GM12891 (cell line): Measurements from ENCODE around the gene ANKS1A.

ENCODE experiments used
- DNase-seq: peaks from one replicate; pipeline ENCODE4 v3.0.0; 2011; ENCODE audit warnings: low spot score; ENCODE audit not compliant: insufficient read length
- FAIRE-seq: peaks from 2 replicates; lab custom pipeline; 2011; peaks lifted over from hg19 to GRCh38; lab: Jason Lieb, UNC
- PAX5 ChIP-seq: IDR thresholded peaks from 2 replicates; pipeline ENCODE4 v1.6.1; 2011; ENCODE audit warnings: low read length, moderate library complexity, mild to moderate bottlenecking; ENCODE audit not compliant: insufficient read depth, severe bottlenecking
- POLR2A ChIP-seq: IDR thresholded peaks from 2 replicates; pipeline ENCODE4 v1.6.1; 2011; ENCODE audit warnings: low read depth, low read length, control low read depth
- POLR2AphosphoS5 ChIP-seq: IDR thresholded peaks from 2 replicates; pipeline ENCODE4 v1.6.1; 2011; ENCODE audit warnings: low read depth, low read length, control low read depth
- POU2F2 ChIP-seq: IDR thresholded peaks from 2 replicates; pipeline ENCODE4 v1.6.1; 2011; ENCODE audit warnings: low read depth, mild to moderate bottlenecking, control low read depth, low read length, moderate library complexity
- SPI1 ChIP-seq: IDR thresholded peaks from 2 replicates; pipeline ENCODE4 v1.6.1; 2011; ENCODE audit warnings: low read depth, low read length, control low read depth
- TAF1 ChIP-seq: IDR thresholded peaks from 2 replicates; pipeline ENCODE4 v1.6.1; 2011; ENCODE audit warnings: low read depth, low read length, control low read depth

The ANKS1A gene

DNA sequence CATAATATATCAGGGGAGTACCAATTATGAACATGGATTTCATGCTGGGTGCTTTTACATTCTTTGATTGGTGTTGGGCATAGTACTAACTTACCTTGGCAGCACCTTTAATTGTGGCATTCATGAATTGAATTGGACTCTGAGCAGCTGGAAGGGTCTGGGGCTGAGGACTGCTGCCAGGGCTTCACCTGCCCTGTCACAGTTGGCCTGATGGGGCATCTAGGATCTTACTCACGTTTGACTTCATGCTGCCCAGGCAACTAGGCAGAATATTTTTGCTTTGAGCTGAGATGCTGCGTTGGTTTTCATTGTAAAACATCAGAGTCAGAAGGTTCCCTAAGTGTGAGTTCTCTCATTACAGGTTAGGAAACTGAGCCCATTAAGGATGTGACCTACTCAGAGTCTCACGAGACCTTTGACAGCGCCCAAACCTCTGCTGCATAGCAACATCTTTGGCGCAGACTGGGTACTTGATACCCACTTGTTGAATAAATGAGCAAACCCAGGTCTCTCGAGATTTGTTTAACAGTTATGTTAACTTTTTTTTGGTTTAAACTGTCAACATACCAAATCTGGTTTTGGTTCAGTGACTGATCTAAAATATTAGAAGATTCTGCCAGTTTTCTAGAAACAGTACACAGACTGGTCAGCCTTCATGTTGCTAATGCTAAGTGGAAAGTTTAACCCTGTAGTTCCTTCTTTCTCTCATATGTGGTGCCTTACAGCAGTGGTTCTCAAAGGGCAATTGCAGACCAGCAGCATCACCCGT is 147.2 kb downstream of the ANKS1A start:
- no peak for TF ChIP-seq POLR2A
- no peak for TF ChIP-seq POLR2AphosphoS5
- TF ChIP-seq TAF1, result no peak
- no peak for TF ChIP-seq PAX5
- TF ChIP-seq POU2F2, result no peak
- no peak for TF ChIP-seq SPI1
- DNase-seq, result no peak
- peak; percentile 9 for FAIRE-seq

DNA sequence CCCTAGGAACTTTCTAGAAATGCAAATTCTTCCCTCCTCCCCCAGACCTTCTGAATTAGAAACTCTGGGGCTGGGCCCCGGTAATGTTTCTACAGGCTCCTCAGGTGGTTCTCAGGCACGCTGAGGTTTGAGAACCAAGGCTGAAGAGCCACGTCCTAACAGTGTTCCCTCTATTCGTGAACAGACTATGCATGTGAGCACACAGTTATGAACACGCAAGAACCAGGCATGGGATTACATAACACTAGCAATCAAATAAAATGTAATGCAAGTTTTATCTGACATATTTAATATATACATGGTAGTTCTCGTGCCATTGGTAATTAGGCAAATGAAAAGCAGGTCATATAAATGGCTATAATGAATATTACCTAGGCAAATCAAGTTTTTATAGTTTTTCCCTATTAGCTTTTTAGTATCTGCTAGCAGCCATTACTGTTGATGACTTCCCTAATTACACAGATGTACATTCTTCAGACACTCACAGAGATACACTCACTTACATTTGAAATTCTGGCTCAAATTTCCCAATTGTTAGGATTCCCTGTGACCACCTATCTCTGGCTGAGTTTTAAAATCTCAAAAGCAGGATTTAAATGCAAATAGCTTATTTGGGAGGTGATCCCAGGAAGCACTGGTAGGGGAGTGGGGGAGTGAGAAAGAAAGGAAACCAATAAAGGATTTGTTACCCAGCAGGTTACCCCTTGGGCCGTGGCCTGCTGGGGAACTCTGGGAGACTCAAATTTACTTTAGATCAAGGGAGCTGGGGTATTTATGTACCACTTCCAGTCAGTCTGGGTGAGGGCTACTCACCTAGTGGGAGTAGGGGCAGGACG is 148.0 kb downstream of the ANKS1A start:
- no peak for FAIRE-seq
- TF ChIP-seq POU2F2, result no peak
- no peak for TF ChIP-seq POLR2AphosphoS5
- no peak for TF ChIP-seq PAX5
- TF ChIP-seq SPI1, result no peak
- TF ChIP-seq POLR2A, result no peak
- no peak for TF ChIP-seq TAF1

DNA sequence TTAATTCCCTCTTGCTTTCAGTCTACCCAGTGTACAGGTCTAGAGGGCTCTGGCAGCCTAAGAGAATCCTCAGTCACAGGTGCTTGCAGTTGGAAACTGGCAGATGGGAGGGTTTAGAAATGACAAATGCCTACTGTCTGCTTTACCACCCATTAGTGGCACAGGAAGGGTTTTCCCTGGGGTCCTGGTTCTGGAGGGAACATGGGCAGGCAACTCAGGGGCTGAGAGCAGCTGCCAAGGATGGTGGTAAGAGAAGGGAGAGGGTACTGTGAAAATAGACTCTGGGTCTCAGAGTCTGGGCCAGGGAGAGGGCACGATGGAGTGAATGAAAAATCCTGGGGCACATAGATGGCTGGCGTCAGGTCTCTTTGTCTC is 148.6 kb downstream of the ANKS1A start:
- FAIRE-seq (no peak), DNase-seq (no peak)
- no peak for TF ChIP-seq TAF1
- TF ChIP-seq SPI1, result no peak

More for the DNA sequence above, 148.0 kb downstream of the ANKS1A start:
- DNase-seq, result no peak

DNA sequence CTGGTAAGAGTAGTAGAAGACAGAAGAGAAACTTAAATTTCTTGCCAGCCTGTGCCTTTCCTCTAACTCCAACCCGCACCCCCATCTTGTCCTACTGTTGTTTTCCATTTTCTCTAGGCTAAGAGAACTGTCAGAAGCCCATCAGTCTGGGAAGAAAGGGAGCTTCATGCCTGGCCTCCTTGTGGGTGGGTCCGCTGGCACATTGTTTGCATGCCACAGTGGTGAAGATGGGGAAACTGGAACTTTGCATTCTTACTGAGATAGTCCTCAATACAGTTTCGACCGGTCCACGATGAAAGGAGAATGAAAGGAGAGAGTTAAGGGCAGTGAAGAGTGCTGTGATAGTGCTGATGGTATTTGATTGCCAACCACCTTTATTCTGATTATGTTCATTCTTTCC is 149.0 kb downstream of the ANKS1A start:
- TF ChIP-seq TAF1 (no peak), POU2F2 (no peak), PAX5 (no peak), SPI1 (no peak), POLR2AphosphoS5 (no peak), POLR2A (no peak)
- FAIRE-seq, result no peak
- no peak for DNase-seq

DNA sequence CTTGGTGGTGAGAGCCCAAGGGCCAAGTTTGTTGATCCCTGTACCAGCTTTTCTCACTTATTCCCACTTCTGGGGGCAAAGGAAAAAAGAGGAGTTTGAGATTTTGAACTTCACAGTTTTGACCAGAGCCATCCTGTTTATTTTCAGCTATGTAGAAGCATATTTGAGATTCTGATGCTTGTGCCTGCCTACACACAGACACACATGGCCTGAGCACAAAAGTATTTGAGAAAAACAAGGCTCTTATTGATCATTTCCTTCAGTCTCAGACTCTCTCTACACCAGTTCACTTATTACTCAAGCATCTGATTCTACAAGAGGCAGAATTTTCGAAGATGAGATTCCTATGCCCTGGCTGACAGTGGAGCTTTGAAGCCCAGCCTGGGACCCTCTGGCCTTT is 151.3 kb downstream of the ANKS1A start:
- TF ChIP-seq POLR2AphosphoS5, result no peak
- TF ChIP-seq PAX5, result no peak
- no peak for TF ChIP-seq POLR2A
- TF ChIP-seq TAF1, result no peak
- no peak for TF ChIP-seq POU2F2
- no peak for TF ChIP-seq SPI1
- no peak for DNase-seq
- FAIRE-seq, result no peak

DNA sequence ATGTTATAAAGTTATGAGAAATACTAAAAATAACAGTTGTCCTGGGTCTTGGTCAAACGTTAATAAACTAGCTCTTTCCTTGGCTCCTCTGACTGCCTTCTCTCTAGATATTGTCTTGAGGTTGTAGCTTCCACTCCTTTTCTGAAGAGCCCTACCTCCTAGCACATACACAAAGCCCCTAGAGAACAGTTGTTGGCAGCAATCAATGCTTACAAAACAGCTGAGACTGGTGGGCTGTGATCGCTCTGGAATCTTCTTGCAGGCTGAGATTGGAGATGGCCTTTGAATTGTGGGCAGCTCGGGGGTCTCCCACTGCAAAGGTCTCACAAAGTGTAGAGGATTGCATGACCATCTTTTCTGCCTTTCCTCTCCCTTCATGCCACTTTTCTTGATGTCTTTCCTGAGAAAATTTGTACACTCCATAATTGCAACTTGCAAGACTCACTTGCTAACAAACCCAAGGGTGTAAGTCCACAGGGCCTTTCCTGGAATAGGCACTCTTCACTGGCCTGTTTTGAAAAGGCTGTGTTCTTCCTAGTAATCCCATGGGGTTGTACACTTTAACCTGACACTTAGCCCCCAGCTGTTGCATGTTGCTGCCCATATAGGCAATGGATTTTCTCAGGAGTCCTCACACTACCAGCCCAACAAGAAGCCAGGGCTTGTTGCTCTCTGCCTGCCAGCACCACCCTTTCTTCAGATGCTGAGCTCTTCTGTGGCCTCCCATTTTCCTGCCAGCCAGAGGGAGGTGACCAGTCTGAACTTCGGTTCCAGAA is 152.2 kb downstream of the ANKS1A start:
- no peak for DNase-seq

DNA sequence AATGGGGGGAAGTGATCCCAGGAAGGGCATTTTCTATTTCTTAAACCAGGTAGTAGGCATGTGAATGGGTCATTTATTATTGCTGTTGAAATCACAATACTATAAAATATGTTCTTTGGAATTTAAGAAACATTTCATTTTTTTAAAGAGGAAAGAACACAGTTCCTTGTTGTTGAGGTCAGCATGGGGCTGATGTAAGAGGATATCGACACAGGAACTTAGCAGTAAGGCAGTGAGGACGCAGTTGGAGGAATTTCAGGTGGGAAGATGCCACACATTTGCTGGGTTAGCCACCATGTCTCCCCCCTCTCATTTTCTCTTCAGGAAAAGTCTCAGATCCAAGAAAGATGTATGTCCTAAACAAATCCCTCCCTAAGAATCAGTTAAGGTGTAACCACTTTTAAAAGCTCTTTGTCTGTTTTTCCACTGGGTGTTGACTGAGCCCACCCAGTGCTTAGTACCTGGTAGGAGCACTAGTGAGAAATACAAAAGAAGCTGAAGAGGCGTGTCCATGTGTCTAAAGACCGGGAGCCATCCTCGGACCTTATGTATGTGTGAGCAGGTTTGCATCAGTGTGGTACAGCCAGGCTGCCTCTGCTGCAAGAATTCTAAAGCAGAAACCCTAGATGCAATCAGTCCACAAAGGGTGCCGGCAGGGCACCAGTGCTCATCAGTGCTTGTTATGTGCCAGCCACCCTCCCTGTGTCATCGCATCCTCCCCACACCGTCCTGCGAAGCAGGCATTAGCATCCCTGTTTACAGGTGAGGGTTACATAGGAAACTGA is 153.2 kb downstream of the ANKS1A start:
- FAIRE-seq (no peak), DNase-seq (no peak)
- no peak for TF ChIP-seq SPI1
- no peak for TF ChIP-seq POLR2AphosphoS5
- no peak for TF ChIP-seq TAF1
- TF ChIP-seq POLR2A, result no peak
- no peak for TF ChIP-seq POU2F2
- TF ChIP-seq PAX5, result no peak

More for the DNA sequence above, 152.2 kb downstream of the ANKS1A start:
- no peak for FAIRE-seq
- TF ChIP-seq PAX5 (no peak), TAF1 (no peak)

DNA sequence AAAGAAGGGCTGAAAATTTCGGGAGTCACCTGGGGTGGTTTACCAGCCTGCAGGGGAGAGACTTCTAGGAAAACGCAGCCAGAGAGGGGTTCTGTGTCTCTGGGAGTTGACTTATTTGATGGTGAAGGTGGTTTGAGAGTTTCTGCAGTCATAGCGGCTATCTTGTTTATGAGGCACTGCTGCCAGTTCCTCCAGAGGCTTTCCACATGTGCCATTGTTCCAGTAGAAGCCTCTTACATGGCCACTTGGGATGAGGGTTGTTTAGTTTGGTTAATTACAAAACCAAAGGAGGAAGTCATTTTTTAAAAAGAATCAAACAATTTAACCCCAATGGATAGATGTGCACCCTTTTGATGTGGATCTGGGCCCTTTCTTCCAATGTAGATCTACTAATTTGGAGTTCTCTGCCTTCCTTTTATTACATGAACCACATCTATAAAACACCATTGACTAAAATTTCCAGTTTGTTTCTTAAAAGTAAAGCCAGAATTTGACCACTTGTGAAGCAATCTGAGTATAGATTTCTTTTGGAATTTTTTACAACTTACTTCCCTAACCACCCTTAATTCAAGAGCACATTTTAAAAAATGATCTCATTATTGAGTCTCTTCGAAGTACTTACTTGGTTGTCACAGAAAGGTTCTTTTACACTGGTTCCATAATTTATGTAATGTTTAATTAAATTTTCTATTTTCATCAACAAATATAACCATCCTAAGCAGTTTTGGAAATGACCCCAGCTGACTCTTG is 154.5 kb downstream of the ANKS1A start:
- DNase-seq, result no peak
- FAIRE-seq, result no peak
- no peak for TF ChIP-seq POU2F2
- TF ChIP-seq SPI1, result no peak
- TF ChIP-seq POLR2A, result no peak
- no peak for TF ChIP-seq POLR2AphosphoS5
- no peak for TF ChIP-seq TAF1
- no peak for TF ChIP-seq PAX5
